Activated CD4-positive, alpha-beta T cell treated with anti-CD3 and anti-CD28 coated beads for 24 hours (primary cell): ENCODE results near the gene BMPR1A.
"Not testable (repeated sequence)": the region's sequence is repeated elsewhere in the genome, so short reads cannot be mapped to it uniquely, and the experiment has no call there.

Source experiments
- DNase-seq, 2 donors: peaks; one replicate each; pipeline ENCODE4 v3.0.0-alpha.2; 2020; ENCODE audit warnings: low read depth in 2 of 2

The BMPR1A gene

GRCh38 chr10:86878983-86879713 lies 122.7 kb downstream of the BMPR1A start:
- no peak for DNase-seq

GRCh38 chr10:86880971-86881370 lies 124.6 kb downstream of the BMPR1A start:
- DNase-seq, result no peak

GRCh38 chr10:86888585-86889381 lies 132.4 kb downstream of the BMPR1A start:
- no peak for DNase-seq

- DNase-seq, result no peak
Measured at GRCh38 chr10:86889997-86890396, 133.6 kb downstream of the BMPR1A start.

- DNase-seq, result no peak
Measured at GRCh38 chr10:86898511-86898910, 142.1 kb downstream of the BMPR1A start.

- no peak for DNase-seq
Measured at GRCh38 chr10:86899132-86899531, 142.7 kb downstream of the BMPR1A start.

GRCh38 chr10:86899670-86900276 lies 143.4 kb downstream of the BMPR1A start:
- peak; percentile 4 to 18 for DNase-seq

- no peak for DNase-seq
Measured at GRCh38 chr10:86900955-86901354, 144.5 kb downstream of the BMPR1A start.

GRCh38 chr10:86904600-86904999 lies 148.2 kb downstream of the BMPR1A start:
- no peak for DNase-seq

GRCh38 chr10:86905429-86905828 lies 149.0 kb downstream of the BMPR1A start:
- DNase-seq, result no peak

- DNase-seq, result no peak
Measured at GRCh38 chr10:86914734-86915133, 158.3 kb downstream of the BMPR1A start.

GRCh38 chr10:86918022-86918471 lies 161.6 kb downstream of the BMPR1A start:
- DNase-seq, result no peak

GRCh38 chr10:86922553-86922961 lies 166.1 kb downstream of the BMPR1A start:
- no peak for DNase-seq

GRCh38 chr10:86929468-86930380 lies 173.3 kb downstream of the BMPR1A start:
- no peak for DNase-seq

- DNase-seq, result no peak
Measured at GRCh38 chr10:86931872-86932271, 175.5 kb downstream of the BMPR1A start.

- no peak for DNase-seq
Measured at GRCh38 chr10:86932674-86933073, 176.3 kb downstream of the BMPR1A start.

- not testable (repeated sequence) for DNase-seq
Measured at GRCh38 chr10:86934162-86934711, 177.8 kb downstream of the BMPR1A start.

- no peak for DNase-seq
Measured at GRCh38 chr10:86936661-86937501, 180.5 kb downstream of the BMPR1A start.

- DNase-seq, result no peak
Measured at GRCh38 chr10:86937502-86938154, 181.2 kb downstream of the BMPR1A start.

- DNase-seq, result no peak
Measured at GRCh38 chr10:86938260-86938659, 181.8 kb downstream of the BMPR1A start.
